ENCODE measurements around the gene TRAPPC3L.

DNA sequence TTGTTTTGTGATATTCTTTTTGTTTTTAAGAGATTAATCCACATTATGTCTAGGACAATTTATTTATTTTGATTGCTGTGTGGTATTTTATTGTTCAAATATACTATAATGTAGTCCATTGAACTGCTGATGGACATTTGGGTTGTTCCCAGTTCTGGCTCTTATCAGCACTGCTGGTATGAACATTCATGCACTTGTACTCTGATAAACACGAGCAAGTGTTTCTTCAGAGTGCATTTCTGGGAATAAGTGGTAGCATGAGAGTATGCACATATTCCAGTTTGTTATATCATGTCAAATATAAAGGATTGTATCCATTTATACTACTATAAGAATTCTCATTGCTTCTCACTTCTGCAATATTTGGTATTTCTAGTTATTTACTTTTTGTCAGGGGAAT lies 77.2 kb downstream of the TRAPPC3L start:
- TF ChIP-seq, protein P1, sequence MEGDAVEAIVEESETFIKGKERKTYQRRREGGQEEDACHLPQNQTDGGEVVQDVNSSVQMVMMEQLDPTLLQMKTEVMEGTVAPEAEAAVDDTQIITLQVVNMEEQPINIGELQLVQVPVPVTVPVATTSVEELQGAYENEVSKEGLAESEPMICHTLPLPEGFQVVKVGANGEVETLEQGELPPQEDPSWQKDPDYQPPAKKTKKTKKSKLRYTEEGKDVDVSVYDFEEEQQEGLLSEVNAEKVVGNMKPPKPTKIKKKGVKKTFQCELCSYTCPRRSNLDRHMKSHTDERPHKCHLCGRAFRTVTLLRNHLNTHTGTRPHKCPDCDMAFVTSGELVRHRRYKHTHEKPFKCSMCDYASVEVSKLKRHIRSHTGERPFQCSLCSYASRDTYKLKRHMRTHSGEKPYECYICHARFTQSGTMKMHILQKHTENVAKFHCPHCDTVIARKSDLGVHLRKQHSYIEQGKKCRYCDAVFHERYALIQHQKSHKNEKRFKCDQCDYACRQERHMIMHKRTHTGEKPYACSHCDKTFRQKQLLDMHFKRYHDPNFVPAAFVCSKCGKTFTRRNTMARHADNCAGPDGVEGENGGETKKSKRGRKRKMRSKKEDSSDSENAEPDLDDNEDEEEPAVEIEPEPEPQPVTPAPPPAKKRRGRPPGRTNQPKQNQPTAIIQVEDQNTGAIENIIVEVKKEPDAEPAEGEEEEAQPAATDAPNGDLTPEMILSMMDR (IDR thresholded peaks at IDR 0.05; ENCODE audit: low read length), result no peak
- TF ChIP-seq EZH2 (optimal IDR thresholded peaks at IDR 0.05; ENCODE audit: low read depth, low read length), result no peak
- TF ChIP-seq EZH2phosphoT487 (IDR thresholded peaks at IDR 0.05; ENCODE audit: low read length), result no peak
